SU-DHL-6 (cell line): ENCODE results near the gene CACNA1C.

Source experiments
- H2AFZ ChIP-seq: fragments of 200-600 bp; sonication (generic); 2 replicates; pipeline ENCODE4 v1.6.1; 2014; ENCODE audit warnings: low read depth, mild to moderate bottlenecking, moderate library complexity, mixed read lengths, antibody characterized with exemption, low read length; ENCODE audit not compliant: severe bottlenecking
- H3F3A ChIP-seq: fragments of 200-600 bp; shearing (Covaris generic); 2 replicates; pipeline ENCODE4 v1.6.0; 2016; ENCODE audit warnings: antibody characterized with exemption, mild to moderate bottlenecking; ENCODE audit not compliant: insufficient read depth
- H3K27ac ChIP-seq: fragments of 200-600 bp; sonication (generic); 2 replicates; pipeline ENCODE4 v1.5.1; 2016; ENCODE audit warnings: low read depth, mild to moderate bottlenecking, low read length, moderate library complexity, mixed read lengths
- H3K27me3 ChIP-seq: fragments of 200-600 bp; sonication (generic), shearing (Covaris generic); 2 replicates; pipeline ENCODE4 v1.6.0; 2014; ENCODE audit warnings: mild to moderate bottlenecking, low read length
- H3K36me3 ChIP-seq: fragments of 200-600 bp; sonication (generic); 2 replicates; pipeline ENCODE4 v1.6.1; 2014; ENCODE audit warnings: mild to moderate bottlenecking, low read length, mixed read lengths
- H3K4me2 ChIP-seq: fragments of 300-600, 200-600 bp; shearing (Covaris generic), sonication (generic); 2 replicates; pipeline ENCODE4 v1.6.0; 2014; ENCODE audit warnings: low read length, low read depth, mild to moderate bottlenecking; ENCODE audit not compliant: poor library complexity, severe bottlenecking
- H3K4me3 ChIP-seq: fragments of 200-600 bp; sonication (generic); 2 replicates; pipeline ENCODE4 v1.5.1; 2014; ENCODE audit warnings: antibody characterized with exemption, low read length, mild to moderate bottlenecking, mixed read lengths; ENCODE audit not compliant: insufficient read depth, poor library complexity, severe bottlenecking
- H3K79me2 ChIP-seq: fragments of 200-600 bp; sonication (generic); 2 replicates; pipeline ENCODE4 v1.6.1; 2014; ENCODE audit warnings: mild to moderate bottlenecking, low read length, moderate library complexity; ENCODE audit not compliant: insufficient read depth
- H3K9ac ChIP-seq: fragments of 200-600 bp; sonication (generic); 2 replicates; pipeline ENCODE4 v1.7.0; 2014; ENCODE audit warnings: mild to moderate bottlenecking, low read length
- H3K9me2 ChIP-seq: fragments of 200-600 bp; sonication (generic); replicated peaks from 2 replicates; pipeline ENCODE4 v1.6.1; 2014; ENCODE audit warnings: low read length; ENCODE audit not compliant: insufficient read depth
- H3K9me3 ChIP-seq: fragments of 200-600 bp; sonication (generic); 2 replicates; pipeline ENCODE4 v1.6.1; 2014; ENCODE audit warnings: low read length, mixed read lengths; ENCODE audit not compliant: insufficient read depth
- H4K20me1 ChIP-seq: fragments of 200-600 bp; sonication (generic); 2 replicates; pipeline ENCODE4 v1.6.1; 2014; ENCODE audit warnings: low read depth, mild to moderate bottlenecking, antibody characterized with exemption, low read length, moderate library complexity, mixed read lengths
- EZH2phosphoT487 ChIP-seq: fragments of 200-600 bp; sonication (generic), shearing (Covaris generic); conservative IDR thresholded peaks from 2 replicates; pipeline ENCODE4 v1.6.1; 2018; ENCODE audit warnings: mild to moderate bottlenecking, antibody characterized with exemption, low read length, moderate library complexity, mixed read lengths
- TF ChIP-seq, protein P1 (sequence below): fragments of 200-600 bp; sonication (generic); IDR thresholded peaks from one replicate; pipeline ENCODE4 v1.5.1; 2017; ENCODE audit warnings: antibody characterized with exemption, mild to moderate bottlenecking, low read length, moderate library complexity; ENCODE audit not compliant: insufficient read depth, poor library complexity, severe bottlenecking

The CACNA1C gene

DNA sequence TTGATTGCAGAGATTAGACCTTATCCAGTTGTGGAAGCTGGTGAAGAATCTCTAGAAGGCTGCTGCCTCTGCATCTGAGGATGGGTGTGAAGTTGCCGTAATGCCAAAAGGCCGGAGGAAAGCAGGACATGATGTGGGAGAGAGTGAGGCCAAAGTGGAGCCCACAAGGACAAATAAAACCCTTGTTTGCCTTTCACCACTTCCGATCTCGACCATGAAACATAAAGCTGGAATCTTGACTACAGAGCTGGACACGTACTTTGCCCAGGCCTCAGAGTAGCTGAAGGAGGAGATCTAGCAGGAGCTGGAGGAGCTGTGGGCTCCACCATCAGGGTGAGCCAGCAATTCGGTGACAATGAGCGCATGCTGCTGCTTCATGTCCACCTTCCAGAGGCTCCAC, 5.0 kb upstream of the CACNA1C start:
- Histone ChIP-seq H3K79me2 (no peaks in the 10 kb centered on the region), H3K9me3 (no peaks in the 10 kb centered on the region), H3K4me2 (no peak overlapping the region), H3K27me3 (no peaks in the 10 kb centered on the region), H3F3A (no peaks in the 10 kb centered on the region), H3K9ac (no peak overlapping the region), H2AFZ (no peak overlapping the region), H4K20me1 (no peaks in the 10 kb centered on the region), H3K27ac (no peak overlapping the region), H3K4me3 (no peak overlapping the region), H3K36me3 (no peaks in the 10 kb centered on the region), H3K9me2 (no peaks in the 10 kb centered on the region)
- TF ChIP-seq, protein P1, sequence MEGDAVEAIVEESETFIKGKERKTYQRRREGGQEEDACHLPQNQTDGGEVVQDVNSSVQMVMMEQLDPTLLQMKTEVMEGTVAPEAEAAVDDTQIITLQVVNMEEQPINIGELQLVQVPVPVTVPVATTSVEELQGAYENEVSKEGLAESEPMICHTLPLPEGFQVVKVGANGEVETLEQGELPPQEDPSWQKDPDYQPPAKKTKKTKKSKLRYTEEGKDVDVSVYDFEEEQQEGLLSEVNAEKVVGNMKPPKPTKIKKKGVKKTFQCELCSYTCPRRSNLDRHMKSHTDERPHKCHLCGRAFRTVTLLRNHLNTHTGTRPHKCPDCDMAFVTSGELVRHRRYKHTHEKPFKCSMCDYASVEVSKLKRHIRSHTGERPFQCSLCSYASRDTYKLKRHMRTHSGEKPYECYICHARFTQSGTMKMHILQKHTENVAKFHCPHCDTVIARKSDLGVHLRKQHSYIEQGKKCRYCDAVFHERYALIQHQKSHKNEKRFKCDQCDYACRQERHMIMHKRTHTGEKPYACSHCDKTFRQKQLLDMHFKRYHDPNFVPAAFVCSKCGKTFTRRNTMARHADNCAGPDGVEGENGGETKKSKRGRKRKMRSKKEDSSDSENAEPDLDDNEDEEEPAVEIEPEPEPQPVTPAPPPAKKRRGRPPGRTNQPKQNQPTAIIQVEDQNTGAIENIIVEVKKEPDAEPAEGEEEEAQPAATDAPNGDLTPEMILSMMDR: no peak
- no peak for TF ChIP-seq EZH2phosphoT487

GRCh38 chr12:2049604-2050540, 2.9 kb upstream of the CACNA1C start:
- H3K4me2 ChIP-seq: no peak overlapping the region
- H3K79me2 ChIP-seq: no peaks in the 10 kb centered on the region
- no peaks in the 10 kb centered on the region for H3K36me3 ChIP-seq
- no peaks in the 10 kb centered on the region for H3F3A ChIP-seq
- no peak overlapping the region for H3K9ac ChIP-seq
- no peak overlapping the region for H3K4me3 ChIP-seq
- H3K9me3 ChIP-seq: no peaks in the 10 kb centered on the region
- H2AFZ ChIP-seq: no peak overlapping the region
- H3K9me2 ChIP-seq: no peaks in the 10 kb centered on the region
- no peak for TF ChIP-seq EZH2phosphoT487
- TF ChIP-seq, protein P1: no peak
- H3K27ac ChIP-seq: no peak overlapping the region
- no peaks in the 10 kb centered on the region for H3K27me3 ChIP-seq
- no peaks in the 10 kb centered on the region for H4K20me1 ChIP-seq

DNA sequence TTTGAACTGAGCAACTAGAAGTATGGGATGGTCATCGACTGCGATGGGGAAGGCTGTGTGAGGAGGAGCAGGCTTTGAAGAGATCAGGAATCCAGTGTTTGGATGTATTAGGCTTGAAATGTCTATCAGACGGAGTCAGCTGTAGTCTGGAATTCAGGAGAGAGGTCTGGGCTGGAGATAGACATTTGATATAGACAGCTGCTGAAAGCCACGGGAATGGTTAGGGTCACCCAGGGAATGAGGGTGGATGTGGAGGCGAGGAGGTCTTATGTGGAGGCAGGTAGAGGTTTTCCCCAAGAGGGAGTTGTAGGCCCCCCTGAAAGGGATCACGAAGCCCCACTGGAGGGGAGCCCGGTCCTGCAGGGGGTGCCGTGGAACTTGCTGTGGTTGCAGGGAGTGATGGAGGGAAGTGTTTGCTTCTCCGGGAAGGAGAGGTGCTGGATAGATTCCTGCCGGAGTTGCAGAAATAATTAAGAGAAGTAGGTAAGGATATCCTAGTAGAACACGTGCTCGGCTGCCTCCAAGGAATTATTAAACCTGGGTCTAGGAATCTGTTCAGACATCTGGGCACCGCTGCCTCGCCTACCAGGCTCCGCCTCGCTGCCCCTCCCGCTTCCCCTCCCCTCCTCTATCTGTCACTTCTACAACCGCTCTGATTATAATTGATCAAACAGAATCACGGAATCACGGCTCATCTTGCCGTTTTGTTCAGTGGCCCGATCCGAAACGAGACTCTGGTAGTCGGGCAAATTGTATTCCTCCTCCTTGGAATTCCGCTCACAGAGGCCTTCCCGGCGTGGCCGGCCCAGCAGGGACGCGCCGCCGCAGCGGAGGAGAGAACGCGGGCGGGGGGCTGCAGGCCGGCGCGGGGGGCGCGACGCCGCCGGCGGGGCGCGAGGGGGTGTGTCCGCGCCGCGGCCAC, 826 bp upstream of the CACNA1C start:
- Histone ChIP-seq H3K27ac (no peak overlapping the region), H3K27me3 (no peaks in the 10 kb centered on the region), H2AFZ (no peak overlapping the region), H3F3A (no peaks in the 10 kb centered on the region), H3K36me3 (no peaks in the 10 kb centered on the region), H3K79me2 (no peaks in the 10 kb centered on the region), H4K20me1 (no peaks in the 10 kb centered on the region), H3K9ac (no peak overlapping the region), H3K4me2 (no peak overlapping the region), H3K4me3 (no peak overlapping the region), H3K9me2 (no peaks in the 10 kb centered on the region), H3K9me3 (no peaks in the 10 kb centered on the region)
- TF ChIP-seq EZH2phosphoT487: no peak
- TF ChIP-seq, protein P1: no peak
